ENCODE results near the gene TSPAN12.

The TSPAN12 gene

GRCh38 chr7:120775755-120776154, 82.2 kb downstream of the TSPAN12 start:
- Mint-ChIP-seq H3K9me3 (no peaks in the 10 kb centered on the region), H3K4me1 (ENCODE audit: low read depth) (no peaks in the 10 kb centered on the region), H3K27ac (no peak overlapping the region), H3K36me3 (ENCODE audit: low read depth) (no peaks in the 10 kb centered on the region), H3K4me3 (no peak overlapping the region), H3K27me3 (peaks cover 6% of the 10 kb centered on the region)

GRCh38 chr7:120774481-120774880, 83.5 kb downstream of the TSPAN12 start:
- peaks cover 6% of the 10 kb centered on the region for H3K27me3 Mint-ChIP-seq
- H3K4me3 Mint-ChIP-seq = no peak overlapping the region
- no peaks in the 10 kb centered on the region for H3K36me3 Mint-ChIP-seq (ENCODE audit: low read depth)
- no peaks in the 10 kb centered on the region for H3K9me3 Mint-ChIP-seq
- H3K27ac Mint-ChIP-seq = no peak overlapping the region
- no peaks in the 10 kb centered on the region for H3K4me1 Mint-ChIP-seq (ENCODE audit: low read depth)

- no peak overlapping the region for H3K4me3 Mint-ChIP-seq
- no peaks in the 10 kb centered on the region for H3K36me3 Mint-ChIP-seq (ENCODE audit: low read depth)
- H3K9me3 Mint-ChIP-seq = no peaks in the 10 kb centered on the region
- H3K27me3 Mint-ChIP-seq = peaks cover 6% of the 10 kb centered on the region
- no peak overlapping the region for H3K27ac Mint-ChIP-seq
- H3K4me1 Mint-ChIP-seq (ENCODE audit: low read depth) = no peaks in the 10 kb centered on the region
These were observed 87.7 kb downstream of the TSPAN12 start for GRCh38 chr7:120770206-120770605.

- Mint-ChIP-seq H3K4me3 (no peak overlapping the region), H3K4me1 (ENCODE audit: low read depth) (no peaks in the 10 kb centered on the region)
These were observed 97.1 kb downstream of the TSPAN12 start for GRCh38 chr7:120760851-120761250.

GRCh38 chr7:120760050-120760449, 97.9 kb downstream of the TSPAN12 start:
- H3K27ac Mint-ChIP-seq = no peak overlapping the region
- no peaks in the 10 kb centered on the region for H3K9me3 Mint-ChIP-seq
- H3K27me3 Mint-ChIP-seq = peaks cover 6% of the 10 kb centered on the region
- no peaks in the 10 kb centered on the region for H3K4me1 Mint-ChIP-seq (ENCODE audit: low read depth)
- H3K36me3 Mint-ChIP-seq (ENCODE audit: low read depth) = no peaks in the 10 kb centered on the region
- no peak overlapping the region for H3K4me3 Mint-ChIP-seq

More at GRCh38 chr7:120760851-120761250, 97.1 kb downstream of the TSPAN12 start:
- Mint-ChIP-seq H3K27ac (no peak overlapping the region), H3K27me3 (peaks cover 5% of the 10 kb centered on the region), H3K9me3 (no peaks in the 10 kb centered on the region), H3K36me3 (ENCODE audit: low read depth) (no peaks in the 10 kb centered on the region)

GRCh38 chr7:120743128-120743527, 114.8 kb downstream of the TSPAN12 start:
- no peaks in the 10 kb centered on the region for H3K9me3 Mint-ChIP-seq
- no peaks in the 10 kb centered on the region for H3K4me1 Mint-ChIP-seq (ENCODE audit: low read depth)
- H3K4me3 Mint-ChIP-seq = no peak overlapping the region
- H3K36me3 Mint-ChIP-seq (ENCODE audit: low read depth) = no peaks in the 10 kb centered on the region
- H3K27me3 Mint-ChIP-seq = peaks cover 5% of the 10 kb centered on the region
- no peak overlapping the region for H3K27ac Mint-ChIP-seq

- H3K27me3 Mint-ChIP-seq = peaks cover 6% of the 10 kb centered on the region
These were observed 115.6 kb downstream of the TSPAN12 start for GRCh38 chr7:120742372-120742771.

GRCh38 chr7:120741371-120742042, 116.4 kb downstream of the TSPAN12 start:
- H3K4me3 Mint-ChIP-seq = no peak overlapping the region
- H3K4me1 Mint-ChIP-seq (ENCODE audit: low read depth) = no peaks in the 10 kb centered on the region
- no peaks in the 10 kb centered on the region for H3K36me3 Mint-ChIP-seq (ENCODE audit: low read depth)
- no peaks in the 10 kb centered on the region for H3K9me3 Mint-ChIP-seq
- H3K27ac Mint-ChIP-seq = no peak overlapping the region
- H3K27me3 Mint-ChIP-seq = peaks cover 8% of the 10 kb centered on the region

More at GRCh38 chr7:120742372-120742771, 115.6 kb downstream of the TSPAN12 start:
- Mint-ChIP-seq H3K9me3 (no peaks in the 10 kb centered on the region), H3K27ac (no peak overlapping the region), H3K4me1 (ENCODE audit: low read depth) (no peaks in the 10 kb centered on the region), H3K4me3 (no peak overlapping the region), H3K36me3 (ENCODE audit: low read depth) (no peaks in the 10 kb centered on the region)

GRCh38 chr7:120740348-120740747, 117.6 kb downstream of the TSPAN12 start:
- Mint-ChIP-seq H3K4me1 (ENCODE audit: low read depth) (no peaks in the 10 kb centered on the region), H3K36me3 (ENCODE audit: low read depth) (no peaks in the 10 kb centered on the region), H3K4me3 (no peak overlapping the region), H3K9me3 (no peaks in the 10 kb centered on the region), H3K27ac (no peak overlapping the region), H3K27me3 (peaks cover 8% of the 10 kb centered on the region)

- no peaks in the 10 kb centered on the region for H3K4me1 Mint-ChIP-seq (ENCODE audit: low read depth)
- H3K9me3 Mint-ChIP-seq = no peaks in the 10 kb centered on the region
- no peak overlapping the region for H3K27ac Mint-ChIP-seq
- H3K4me3 Mint-ChIP-seq = no peak overlapping the region
- no peaks in the 10 kb centered on the region for H3K36me3 Mint-ChIP-seq (ENCODE audit: low read depth)
- H3K27me3 Mint-ChIP-seq = peaks cover 15% of the 10 kb centered on the region
These were observed 119.1 kb downstream of the TSPAN12 start for GRCh38 chr7:120738816-120739215.
